Right lobe of liver (tissue), 6 donors: ENCODE data around the gene MED27. TPM values are rescaled to one million over a fixed set of nuclear protein-coding genes. Genes with fewer than 3 reads are reported as not detected.

Source experiments
- ATAC-seq, 4 donors: fragments of 200-7000 bp; cut with Tn5 transposase; one replicate each; pipeline ENCODE4 v1.9.1; 2020; ENCODE audit warnings: mild to moderate bottlenecking in 4 of 4, moderate library complexity in 4 of 4
- DNase-seq, 3 donors: peaks; one replicate each; pipeline ENCODE4 v3.0.0-alpha.2; 2020
- H3K27ac ChIP-seq, 3 donors: fragments of 200-600 bp; one replicate each; pipeline ENCODE4 v1.8.0; 2022
- H3K27me3 ChIP-seq, 2 donors: fragments of 200-600 bp; one replicate each; pipeline ENCODE4 v1.8.0; 2022
- H3K36me3 ChIP-seq, 4 donors: fragments of 200-600 bp; sonication (generic) in 1 of 4; one replicate each; pipeline versions ENCODE4 v1.5.1 to v1.8.0; 2017 to 2022; ENCODE audit warnings: control low read depth in 1 of 4
- H3K4me1 ChIP-seq, 4 donors: fragments of 200-600 bp; sonication (generic) in 1 of 4; one replicate each; pipeline versions ENCODE4 v1.5.1 to v1.8.0; 2017 to 2022; ENCODE audit warnings: control low read depth in 1 of 4
- H3K4me3 ChIP-seq, 3 donors: fragments of 200-600 bp; one replicate each; pipeline ENCODE4 v1.8.0; 2022
- H3K9me3 ChIP-seq, 4 donors: fragments of 200-600 bp; sonication (generic) in 1 of 4; one replicate each; pipeline versions ENCODE4 v1.5.1 to v1.8.0; 2017 to 2022; ENCODE audit warnings: control low read depth in 1 of 4
- CTCF ChIP-seq, 4 donors: fragments of 200-600 bp in 3 of 4; fragments of 450-650 bp in 1 of 4; IDR thresholded peaks; one replicate each; pipeline versions ENCODE4 v1.5.1 to v1.8.0; 2016 to 2022; ENCODE audit warnings: antibody characterized with exemption in 4 of 4, mild to moderate bottlenecking in 2 of 4
- POLR2A ChIP-seq: fragments of 450-650 bp; IDR thresholded peaks from one replicate; pipeline ENCODE4 v1.6.1; 2017; ENCODE audit warnings: antibody characterized with exemption, mild to moderate bottlenecking
- WGBS: methylation state at CpG from one replicate; pipeline ENCODE4 v1.1.6; 2018; ENCODE audit warnings: low coverage, low lambda C conversion rate; ENCODE audit not compliant: insufficient coverage; ENCODE audit errors: missing lambda C conversion rate; 5-methylcytosine and 5-hydroxymethylcytosine counted together
- intact Hi-C, 2 donors: fragments of 100-400 bp; cut with DNase I; formaldehyde crosslinking; loops; one replicate each; pipeline versions ENCODE4 v1.11.2 to v1.14.1; 2022
- total RNA-seq, 6 experiments: library from RNA; depleted of rRNA in 2 of 6; stranded (reverse); fragments of >200 nt in 2 of 6; fragmentation: NEBNext Ultra II Directional in 3 of 6; extraction: Animal tissue kit (Norgen Biotek cat#: 25700) in 3 of 6; gene quantifications; one replicate each; pipeline versions ENCODE4 v1.1.0 to v1.2.4, GENCODE V29; 2016 to 2023
- donor health status: DM: no; HTN: yes; CAD: no.
- donor health status: DM: no; HTN: no; CAD: no.
- donor health status: DM: no; HTN: no; CAD: no.
- donor health status: DM: no; HTN: yes; CAD: no.
- donor health status: DM: no; HTN: yes; CAD: no.

The MED27 gene
- total RNA-seq, 6 experiments from 2014 or later: 4.6 to 7.3 (median 6.1) TPM

DNA sequence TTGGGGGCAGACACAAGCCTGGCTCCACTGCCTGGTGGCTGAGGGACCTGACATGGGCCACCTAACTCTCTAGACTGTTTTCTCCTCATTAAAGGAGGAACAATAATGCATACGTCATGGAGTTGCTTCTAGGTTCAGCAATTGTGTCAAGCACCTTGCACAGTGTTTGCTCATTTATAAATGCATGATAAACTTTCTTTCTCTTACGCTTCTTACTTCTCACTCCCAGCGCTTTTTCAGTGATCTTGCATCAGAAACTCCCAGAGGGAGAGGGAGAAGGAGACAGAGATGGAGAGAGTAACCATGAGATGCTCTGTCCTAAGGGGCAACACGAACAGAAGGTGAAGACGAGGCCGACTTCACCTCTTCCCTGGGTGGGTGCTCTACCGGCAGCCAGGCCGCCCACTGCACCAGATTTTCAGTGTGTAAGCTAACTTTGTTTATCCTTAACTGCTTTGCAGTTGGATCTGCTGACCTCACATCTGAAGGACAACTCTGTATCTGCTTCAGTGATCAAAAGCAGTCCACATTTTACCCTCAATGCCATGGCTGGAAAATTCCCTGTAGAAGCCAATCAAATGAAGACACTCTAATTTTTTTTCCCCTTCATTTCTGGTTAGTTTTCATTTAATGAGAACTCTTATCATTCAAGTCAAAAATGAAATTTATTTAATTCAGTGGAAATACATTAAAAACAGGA lies 35.3 kb downstream of the MED27 start:
- H3K4me3 ChIP-seq: no peak overlapping the region
- H3K36me3 ChIP-seq: peaks cover 0 to 3% (median 0%) of the 10 kb centered on the region in 4 donors
- no peaks in the 10 kb centered on the region for H3K4me1 ChIP-seq
- DNase-seq (no peak), ATAC-seq (no peak)
- no peaks in the 10 kb centered on the region for H3K27me3 ChIP-seq
- WGBS: 95% methylated on average over 6 of the region's 8 CpGs
- TF ChIP-seq POLR2A (no peak), CTCF (IDR thresholded peaks at IDR 0.05) (no peak)
- H3K9me3 ChIP-seq: no peaks in the 10 kb centered on the region
- no peak overlapping the region for H3K27ac ChIP-seq
- intact Hi-C loops: no loop called here

- intact Hi-C loops: no loop called here
- TF ChIP-seq POLR2A: no peak
- no peak for TF ChIP-seq CTCF (IDR thresholded peaks at IDR 0.05)
- no peak for ATAC-seq
Measured at GRCh38 chr9:132043708-132044107, 36.0 kb downstream of the MED27 start.

DNA sequence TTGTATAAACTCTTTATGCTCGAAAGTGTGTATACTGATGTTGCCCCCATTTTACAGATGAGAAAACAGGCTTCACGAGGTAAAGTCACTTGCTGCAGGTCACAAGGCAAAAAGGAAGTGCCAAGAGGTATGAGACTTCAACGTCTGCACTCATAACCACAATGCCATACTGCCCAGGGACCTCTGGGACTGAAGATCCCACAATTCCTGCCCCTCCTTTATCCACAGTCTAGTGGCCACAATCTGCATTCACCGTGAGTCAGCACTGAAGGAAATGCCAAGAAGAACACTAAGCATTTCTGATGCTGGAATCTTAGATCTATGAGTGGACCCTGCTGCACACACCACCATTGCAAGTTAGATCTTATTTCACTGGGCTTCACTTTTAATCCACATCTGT lies 37.3 kb downstream of the MED27 start:
- ATAC-seq (no peak), DNase-seq (no peak)
- Histone ChIP-seq H3K36me3 (peaks cover 0 to 3% (median 0%) of the 10 kb centered on the region in 4 donors), H3K27me3 (no peaks in the 10 kb centered on the region), H3K4me1 (no peaks in the 10 kb centered on the region), H3K4me3 (no peak overlapping the region), H3K27ac (no peak overlapping the region), H3K9me3 (no peaks in the 10 kb centered on the region)
- TF ChIP-seq CTCF (IDR thresholded peaks at IDR 0.05) (no peak), POLR2A (no peak)
- 100% methylated on average over 1 of the region's 4 CpGs for whole genome bisulfite sequencing
- intact Hi-C loops: no loop called here

More at GRCh38 chr9:132043708-132044107, 36.0 kb downstream of the MED27 start:
- no peak overlapping the region for H3K4me3 ChIP-seq
- WGBS: 95% methylated on average over 3 of the region's 3 CpGs
- H3K9me3 ChIP-seq: no peaks in the 10 kb centered on the region
- no peaks in the 10 kb centered on the region for H3K27me3 ChIP-seq
- peaks cover 0 to 3% (median 0%) of the 10 kb centered on the region in 4 donors for H3K36me3 ChIP-seq
- H3K4me1 ChIP-seq: no peaks in the 10 kb centered on the region
- H3K27ac ChIP-seq: no peak overlapping the region
- no peak for DNase-seq

DNA sequence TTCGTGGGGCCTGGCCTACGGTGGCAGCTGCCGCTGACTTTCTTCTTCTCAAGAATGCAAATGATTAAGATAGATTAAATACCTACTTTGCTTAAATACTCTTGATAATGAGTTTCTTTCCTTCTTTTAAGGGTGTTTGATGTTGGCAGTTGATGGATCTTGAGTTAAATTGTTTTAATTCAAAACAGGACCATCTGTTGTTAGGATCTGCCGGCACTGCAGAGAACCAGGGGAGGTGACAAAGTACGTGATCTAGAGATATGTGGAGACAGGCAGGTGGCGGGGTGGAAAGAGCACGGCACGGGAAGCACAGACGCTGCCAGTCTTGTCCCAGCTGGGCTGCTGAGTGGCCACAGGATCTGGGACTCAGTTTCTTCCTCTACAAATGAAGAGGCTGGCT lies 37.9 kb downstream of the MED27 start:
- no peak for TF ChIP-seq CTCF (IDR thresholded peaks at IDR 0.05)
- no peak overlapping the region for H3K27ac ChIP-seq
- DNase-seq (no peak), ATAC-seq (no peak)
- no peak overlapping the region for H3K4me3 ChIP-seq
- H3K4me1 ChIP-seq: no peaks in the 10 kb centered on the region
- peaks cover 0 to 3% (median 0%) of the 10 kb centered on the region in 4 donors for H3K36me3 ChIP-seq
- H3K9me3 ChIP-seq: no peaks in the 10 kb centered on the region
- 91% methylated on average over 9 of the region's 9 CpGs for WGBS
- intact Hi-C loops: no loop called here
- no peaks in the 10 kb centered on the region for H3K27me3 ChIP-seq
